Measurements from ENCODE around the gene ASXL2. TPM values are rescaled to one million over a fixed set of nuclear protein-coding genes. Genes with fewer than 3 reads are reported as not detected.

Gene ASXL2
- total and polyA plus RNA-seq, 2 of the 13 experiments (the other 11 are each of a cell fraction or from before 2014, with no cell fraction given), result 12.1 to 19.2 TPM

DNA sequence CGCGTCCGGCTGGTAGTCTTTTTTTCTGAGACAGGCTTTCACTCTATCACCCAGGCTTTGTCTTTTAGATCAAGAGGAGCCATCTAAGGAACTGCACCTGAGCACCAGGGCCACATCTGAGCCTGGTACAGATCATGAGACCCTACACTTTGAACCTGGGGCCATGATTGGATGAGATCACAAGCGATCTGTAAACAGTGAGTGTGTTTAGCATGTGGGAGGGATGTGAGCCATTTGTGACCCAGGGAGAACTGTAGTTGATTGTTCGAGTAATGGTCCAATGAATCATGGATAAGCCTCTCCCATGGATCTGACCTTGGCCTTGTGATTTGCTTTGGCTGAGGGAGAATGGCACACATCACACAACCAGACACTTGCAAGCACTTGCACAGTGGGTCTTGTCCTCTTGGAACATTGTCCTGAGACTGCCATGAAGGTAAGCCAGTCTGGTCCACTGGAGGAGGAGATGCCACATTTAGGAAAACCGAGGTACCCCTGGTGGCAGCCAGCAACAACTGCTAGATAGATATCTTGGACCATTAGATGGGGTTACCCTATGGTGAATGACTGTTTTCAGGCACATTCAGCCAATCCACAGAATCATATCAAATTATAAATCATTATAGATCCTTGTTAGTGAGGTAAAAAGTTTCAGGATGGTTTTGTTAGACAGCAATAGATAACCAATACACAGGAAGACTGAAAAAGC, 185.4 kb downstream of the ASXL2 start (continued):
- TF ChIP-seq NAIF1 (CRISPR knock-in tag; IDR thresholded peaks at IDR 0.05; ENCODE audit: borderline replicate concordance) (no peak), ZNF749 (CRISPR knock-in tag; IDR thresholded peaks at IDR 0.05; ENCODE audit: borderline replicate concordance) (no peak), ZSCAN20 (CRISPR knock-in tag; IDR thresholded peaks at IDR 0.05; ENCODE audit: borderline replicate concordance) (no peak), ETV5 (CRISPR knock-in tag; IDR thresholded peaks at IDR 0.05; ENCODE audit: borderline replicate concordance) (peak; percentile 54; the same call in 1 of the 2 replicates), ZNF3 (CRISPR knock-in tag; IDR thresholded peaks at IDR 0.05) (no peak), ZNF10 (CRISPR knock-in tag; IDR thresholded peaks at IDR 0.05; ENCODE audit: borderline replicate concordance, low read depth) (no peak), YEATS4 (CRISPR knock-in tag; IDR thresholded peaks at IDR 0.05; ENCODE audit: borderline replicate concordance) (no peak), HIVEP1 (CRISPR knock-in tag; IDR thresholded peaks at IDR 0.05) (no peak), ZNF615 (CRISPR knock-in tag; IDR thresholded peaks at IDR 0.05; ENCODE audit: borderline replicate concordance) (no peak), GABPB1 (CRISPR knock-in tag; IDR thresholded peaks at IDR 0.05) (no peak), HHEX (CRISPR knock-in tag; IDR thresholded peaks at IDR 0.05) (no peak), SRSF1 (optimal IDR thresholded peaks at IDR 0.05; ENCODE audit: low read depth, low read length) (no peak), ZNF34 (CRISPR knock-in tag; IDR thresholded peaks at IDR 0.05; ENCODE audit: borderline replicate concordance) (no peak), ZBTB38 (CRISPR knock-in tag; IDR thresholded peaks at IDR 0.05) (no peak), ZNF121 (CRISPR knock-in tag; IDR thresholded peaks at IDR 0.05) (no peak), IRF2 (CRISPR knock-in tag; IDR thresholded peaks at IDR 0.05) (no peak), NFKBIZ (CRISPR knock-in tag; IDR thresholded peaks at IDR 0.05) (no peak), GLMP (CRISPR knock-in tag; IDR thresholded peaks at IDR 0.05; ENCODE audit: borderline replicate concordance) (no peak), DMAP1 (CRISPR knock-in tag; IDR thresholded peaks at IDR 0.05) (peak; percentile 29; the same call in 1 of the 2 replicates), ZNF569 (CRISPR knock-in tag; IDR thresholded peaks at IDR 0.05; ENCODE audit: borderline replicate concordance) (no peak), ZNF143 (CRISPR knock-in tag; IDR thresholded peaks at IDR 0.05) (no peak), ZNF691 (CRISPR knock-in tag; IDR thresholded peaks at IDR 0.05; ENCODE audit: borderline replicate concordance, low read depth) (peak; percentile 73; the same call in 1 of the 2 replicates)
- TF ChIP-seq, protein P1, sequence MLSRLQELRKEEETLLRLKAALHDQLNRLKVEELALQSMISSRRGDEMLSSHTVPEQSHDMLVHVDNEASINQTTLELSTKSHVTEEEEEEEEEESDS (CRISPR knock-in tag; IDR thresholded peaks at IDR 0.05; ENCODE audit: borderline replicate concordance), result no peak
- TF ChIP-seq, protein P2, sequence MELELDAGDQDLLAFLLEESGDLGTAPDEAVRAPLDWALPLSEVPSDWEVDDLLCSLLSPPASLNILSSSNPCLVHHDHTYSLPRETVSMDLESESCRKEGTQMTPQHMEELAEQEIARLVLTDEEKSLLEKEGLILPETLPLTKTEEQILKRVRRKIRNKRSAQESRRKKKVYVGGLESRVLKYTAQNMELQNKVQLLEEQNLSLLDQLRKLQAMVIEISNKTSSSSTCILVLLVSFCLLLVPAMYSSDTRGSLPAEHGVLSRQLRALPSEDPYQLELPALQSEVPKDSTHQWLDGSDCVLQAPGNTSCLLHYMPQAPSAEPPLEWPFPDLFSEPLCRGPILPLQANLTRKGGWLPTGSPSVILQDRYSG (CRISPR knock-in tag; IDR thresholded peaks at IDR 0.05), result no peak
- TF ChIP-seq, protein P3, sequence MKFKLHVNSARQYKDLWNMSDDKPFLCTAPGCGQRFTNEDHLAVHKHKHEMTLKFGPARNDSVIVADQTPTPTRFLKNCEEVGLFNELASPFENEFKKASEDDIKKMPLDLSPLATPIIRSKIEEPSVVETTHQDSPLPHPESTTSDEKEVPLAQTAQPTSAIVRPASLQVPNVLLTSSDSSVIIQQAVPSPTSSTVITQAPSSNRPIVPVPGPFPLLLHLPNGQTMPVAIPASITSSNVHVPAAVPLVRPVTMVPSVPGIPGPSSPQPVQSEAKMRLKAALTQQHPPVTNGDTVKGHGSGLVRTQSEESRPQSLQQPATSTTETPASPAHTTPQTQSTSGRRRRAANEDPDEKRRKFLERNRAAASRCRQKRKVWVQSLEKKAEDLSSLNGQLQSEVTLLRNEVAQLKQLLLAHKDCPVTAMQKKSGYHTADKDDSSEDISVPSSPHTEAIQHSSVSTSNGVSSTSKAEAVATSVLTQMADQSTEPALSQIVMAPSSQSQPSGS (CRISPR knock-in tag; IDR thresholded peaks at IDR 0.05), result peak; percentile 44; the same call in 1 of the 2 replicates
